HEK293 (cell line): ENCODE data around the gene MDN1.

Source experiments
- CTCF ChIP-seq: fragments of 450-650 bp; formaldehyde crosslinking; IDR thresholded peaks from 2 replicates; pipeline ENCODE4 v1.5.1; 2016; ENCODE audit warnings: missing biosample characterization, missing genetic modification characterization
- REPIN1 ChIP-seq: fragments of 450-650 bp; formaldehyde crosslinking; IDR thresholded peaks from 2 replicates; pipeline ENCODE4 v1.5.1; 2017; ENCODE audit warnings: missing biosample characterization, missing genetic modification characterization, low read depth
- SETDB1 ChIP-seq: IDR thresholded peaks from one replicate; pipeline ENCODE4 v1.6.1; 2017; ENCODE audit warnings: mild to moderate bottlenecking, low read length, moderate library complexity, mixed read lengths; ENCODE audit not compliant: insufficient read length
- SP3 ChIP-seq: fragments of 450-650 bp; formaldehyde crosslinking; IDR thresholded peaks from 2 replicates; pipeline ENCODE4 v1.5.1; 2016; ENCODE audit warnings: missing biosample characterization, missing genetic modification characterization
- ZEB2 ChIP-seq: fragments of 450-650 bp; formaldehyde crosslinking; IDR thresholded peaks from 2 replicates; pipeline ENCODE4 v1.5.1; 2016; ENCODE audit warnings: missing biosample characterization, missing genetic modification characterization
- ZFP69B ChIP-seq: fragments of 450-650 bp; formaldehyde crosslinking; IDR thresholded peaks from 2 replicates; pipeline ENCODE4 v1.5.1; 2016; ENCODE audit warnings: missing biosample characterization, missing genetic modification characterization
- ZNF121 ChIP-seq: fragments of 450-650 bp; formaldehyde crosslinking; IDR thresholded peaks from 2 replicates; pipeline ENCODE4 v1.5.1; 2016; ENCODE audit warnings: missing biosample characterization, missing genetic modification characterization
- ZNF221 ChIP-seq: fragments of 450-650 bp; formaldehyde crosslinking; IDR thresholded peaks from 2 replicates; pipeline ENCODE4 v1.5.1; 2017; ENCODE audit warnings: missing biosample characterization, missing genetic modification characterization, borderline replicate concordance
- ZNF629 ChIP-seq: fragments of 450-650 bp; formaldehyde crosslinking; IDR thresholded peaks from 2 replicates; pipeline ENCODE4 v1.5.1; 2017; ENCODE audit warnings: missing biosample characterization, missing genetic modification characterization
- ZNF704 ChIP-seq: fragments of 450-650 bp; formaldehyde crosslinking; IDR thresholded peaks from 2 replicates; pipeline ENCODE4 v1.5.1; 2016; ENCODE audit warnings: missing biosample characterization, missing genetic modification characterization
- ZNF785 ChIP-seq: fragments of 450-650 bp; formaldehyde crosslinking; IDR thresholded peaks from 2 replicates; pipeline ENCODE4 v1.5.1; 2016; ENCODE audit warnings: missing biosample characterization, missing genetic modification characterization
- ZNF791 ChIP-seq: fragments of 450-650 bp; formaldehyde crosslinking; IDR thresholded peaks from 2 replicates; pipeline ENCODE4 v1.5.1; 2016; ENCODE audit warnings: missing biosample characterization, missing genetic modification characterization

GRCh38 chr6:89640804-89641203 lies 178.8 kb downstream of the MDN1 start:
- TF ChIP-seq ZNF121 (tag by site-specific recombination): no peak
- TF ChIP-seq ZNF791 (tag by site-specific recombination): no peak
- TF ChIP-seq ZFP69B (tag by site-specific recombination): no peak
- TF ChIP-seq CTCF (tag by site-specific recombination): no peak
- TF ChIP-seq ZNF221 (tag by site-specific recombination): no peak
- TF ChIP-seq SETDB1: no peak
- TF ChIP-seq REPIN1 (tag by site-specific recombination): no peak
- TF ChIP-seq ZNF785 (tag by site-specific recombination): no peak
- TF ChIP-seq SP3: no peak
- TF ChIP-seq ZEB2: no peak
- no peak for TF ChIP-seq ZNF704 (tag by site-specific recombination)
- no peak for TF ChIP-seq ZNF629 (tag by site-specific recombination)
